ENCODE results near the gene MDGA2. TPM values are rescaled to one million over a fixed set of nuclear protein-coding genes. Genes with fewer than 3 reads are reported as not detected.

The MDGA2 gene
- total RNA-seq, 1 experiment from 2014 or later: not detected

GRCh38 chr14:47262801-47263200 lies 412.6 kb downstream of the MDGA2 start:
- BruUV-seq (replicated peaks): no TSS peak
- DNase-seq: no peak
- H3K36me3 ChIP-seq (ENCODE audit: low read depth): no peaks in the 10 kb centered on the region
- intact Hi-C loops (cut with micrococcal nuclease; ENCODE audit: unreplicated experiment): no loop called here
- H3K27ac ChIP-seq: no peak overlapping the region
- no peaks in the 10 kb centered on the region for H3K9me2 ChIP-seq (ENCODE audit: insufficient read depth)
- POLR2A ChIA-PET (ENCODE audit: unreplicated experiment): no interaction called here
- no peak overlapping the region for H3K4me3 ChIP-seq
- H3K4me2 ChIP-seq: no peak overlapping the region
- H3K9me3 ChIP-seq (ENCODE audit: insufficient read depth, low read depth): no peaks in the 10 kb centered on the region
- H3F3A ChIP-seq (ENCODE audit: insufficient read depth, low read depth): no peaks in the 10 kb centered on the region
- no peak for TF ChIP-seq CTCF (conservative IDR thresholded peaks at IDR 0.05)
- no peak for TF ChIP-seq EZH2 (IDR thresholded peaks at IDR 0.05; ENCODE audit: low read depth)
- no peaks in the 10 kb centered on the region for H3K79me2 ChIP-seq (ENCODE audit: low read depth)
- H4K20me1 ChIP-seq (ENCODE audit: insufficient read depth): no peaks in the 10 kb centered on the region
- H3K4me1 ChIP-seq (replicated peaks; ENCODE audit: insufficient read depth): no peaks in the 10 kb centered on the region
- no peaks in the 10 kb centered on the region for H3K27me3 ChIP-seq (ENCODE audit: insufficient read depth, low read depth)
- CTCF ChIA-PET: no interaction called here
- no peak overlapping the region for H2AFZ ChIP-seq

- Histone ChIP-seq H3F3A (ENCODE audit: insufficient read depth, low read depth) (no peaks in the 10 kb centered on the region), H4K20me1 (ENCODE audit: insufficient read depth) (no peaks in the 10 kb centered on the region), H3K27me3 (ENCODE audit: insufficient read depth, low read depth) (no peaks in the 10 kb centered on the region), H3K36me3 (ENCODE audit: low read depth) (no peaks in the 10 kb centered on the region), H3K27ac (no peak overlapping the region), H2AFZ (no peak overlapping the region), H3K4me3 (no peak overlapping the region), H3K79me2 (ENCODE audit: low read depth) (no peaks in the 10 kb centered on the region), H3K4me1 (replicated peaks; ENCODE audit: insufficient read depth) (no peaks in the 10 kb centered on the region), H3K4me2 (no peak overlapping the region), H3K9me2 (ENCODE audit: insufficient read depth) (no peaks in the 10 kb centered on the region), H3K9me3 (ENCODE audit: insufficient read depth, low read depth) (no peaks in the 10 kb centered on the region)
- intact Hi-C loops (cut with micrococcal nuclease; ENCODE audit: unreplicated experiment): no loop called here
- DNase-seq: no peak
- no TSS peak for BruUV-seq (replicated peaks)
- ChIA-PET CTCF (no interaction called here), POLR2A (ENCODE audit: unreplicated experiment) (no interaction called here)
- TF ChIP-seq CTCF (conservative IDR thresholded peaks at IDR 0.05): no peak
Measured at GRCh38 chr14:47261350-47261749, 414.1 kb downstream of the MDGA2 start.

GRCh38 chr14:47259796-47260195 lies 415.6 kb downstream of the MDGA2 start:
- TF ChIP-seq CTCF (conservative IDR thresholded peaks at IDR 0.05) (no peak), EZH2 (IDR thresholded peaks at IDR 0.05; ENCODE audit: low read depth) (no peak)
- CTCF ChIA-PET: no interaction called here
- intact Hi-C loops (cut with micrococcal nuclease; ENCODE audit: unreplicated experiment): no loop called here

More at GRCh38 chr14:47259796-47260195, 415.6 kb downstream of the MDGA2 start:
- no TSS peak for BruUV-seq (replicated peaks)
- no peaks in the 10 kb centered on the region for H3F3A ChIP-seq (ENCODE audit: insufficient read depth, low read depth)
- H2AFZ ChIP-seq: no peak overlapping the region
- DNase-seq: no peak
- H3K9me3 ChIP-seq (ENCODE audit: insufficient read depth, low read depth): no peaks in the 10 kb centered on the region
- no peak overlapping the region for H3K27ac ChIP-seq
- no peaks in the 10 kb centered on the region for H3K79me2 ChIP-seq (ENCODE audit: low read depth)
- no peak overlapping the region for H3K4me3 ChIP-seq
- H3K9me2 ChIP-seq (ENCODE audit: insufficient read depth): no peaks in the 10 kb centered on the region
- no peaks in the 10 kb centered on the region for H3K27me3 ChIP-seq (ENCODE audit: insufficient read depth, low read depth)
- no peak overlapping the region for H3K4me2 ChIP-seq
- POLR2A ChIA-PET (ENCODE audit: unreplicated experiment): no interaction called here
- H3K4me1 ChIP-seq (replicated peaks; ENCODE audit: insufficient read depth): no peaks in the 10 kb centered on the region
- H4K20me1 ChIP-seq (ENCODE audit: insufficient read depth): no peaks in the 10 kb centered on the region
- H3K36me3 ChIP-seq (ENCODE audit: low read depth): no peaks in the 10 kb centered on the region
